Stimulated activated CD4-positive, alpha-beta T cell treated with anti-CD3 and anti-CD28 coated beads, Interleukin-15, amount 100 ng/mL, for 1 hour (primary cell): ENCODE measurements around the gene TARS1.

ENCODE experiments used
- DNase-seq, 2 donors: peaks; one replicate each; pipeline ENCODE4 v3.0.0-alpha.2; 2020; ENCODE audit warnings: low read depth in 1 of 2, low spot score in 1 of 2

TARS1 gene

GRCh38 chr5:33438996-33439395, 1.8 kb upstream of the TARS1 start:
- no peak for DNase-seq

GRCh38 chr5:33439905-33440481, 772 bp upstream of the TARS1 start:
- no peak for DNase-seq

GRCh38 chr5:33441241-33442177, 744 bp downstream of the TARS1 start:
- no peak for DNase-seq

DNA sequence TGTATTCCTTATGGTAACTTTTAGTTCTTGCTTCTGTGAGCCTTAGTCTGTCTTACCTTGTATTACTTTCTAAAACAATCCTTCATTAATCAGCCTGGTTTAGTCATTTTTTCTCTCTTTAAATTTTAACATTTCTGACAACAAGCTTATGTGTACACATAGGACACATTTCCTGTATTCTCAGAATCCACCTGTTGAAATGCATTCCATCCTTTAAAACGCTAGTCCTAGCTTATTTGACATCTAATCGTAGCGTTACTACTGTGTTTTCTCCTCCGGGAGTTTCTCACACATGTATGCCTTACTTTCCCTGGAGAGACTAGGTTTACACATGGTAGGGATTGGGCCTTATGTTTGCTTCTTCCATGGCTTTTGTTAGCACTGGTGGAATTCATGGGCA, 3.8 kb downstream of the TARS1 start:
- DNase-seq, result no peak

DNA sequence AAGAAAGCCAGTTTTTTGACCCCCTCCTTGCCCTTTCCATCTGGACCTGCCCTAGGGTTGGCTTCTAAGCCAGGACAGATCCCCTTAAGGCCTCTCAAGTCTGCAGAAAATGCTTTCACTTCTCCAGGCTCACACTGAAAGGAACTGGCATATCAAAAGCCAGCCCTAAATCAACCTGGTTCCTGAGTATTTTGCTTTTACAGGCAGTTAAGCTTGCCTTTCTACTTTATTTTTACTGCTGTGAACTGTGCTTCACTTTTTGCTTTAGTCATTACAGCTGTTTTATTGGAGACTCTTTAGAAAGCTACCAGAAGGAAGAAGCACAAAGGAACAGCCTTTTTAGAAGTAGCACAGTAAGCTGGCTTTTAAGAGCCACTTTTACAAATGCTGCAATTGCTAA, 5.0 kb downstream of the TARS1 start:
- no peak for DNase-seq

- no peak for DNase-seq
Observed at GRCh38 chr5:33448118-33448517, 7.4 kb downstream of the TARS1 start.

GRCh38 chr5:33457126-33457525, 16.4 kb downstream of the TARS1 start:
- no peak for DNase-seq

DNA sequence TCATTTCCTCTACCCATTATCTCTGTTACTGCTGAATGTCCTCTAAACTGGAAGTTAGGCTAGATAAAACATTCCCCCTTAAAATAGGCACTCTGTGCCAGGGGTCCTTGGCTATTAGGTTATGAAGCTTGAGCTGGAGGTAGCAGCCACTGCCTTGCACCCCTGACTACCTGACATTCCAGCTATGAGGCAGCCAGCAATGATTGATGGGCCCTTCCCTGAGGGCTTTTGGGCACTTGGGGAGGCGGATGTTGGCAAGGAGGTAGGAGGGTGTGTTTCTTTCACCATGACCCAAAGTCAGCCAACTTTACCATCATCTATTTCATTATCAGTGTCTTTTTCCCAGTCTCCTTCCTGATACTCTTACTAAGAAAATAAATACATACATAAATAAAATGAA, 17.1 kb downstream of the TARS1 start:
- no peak for DNase-seq

DNA sequence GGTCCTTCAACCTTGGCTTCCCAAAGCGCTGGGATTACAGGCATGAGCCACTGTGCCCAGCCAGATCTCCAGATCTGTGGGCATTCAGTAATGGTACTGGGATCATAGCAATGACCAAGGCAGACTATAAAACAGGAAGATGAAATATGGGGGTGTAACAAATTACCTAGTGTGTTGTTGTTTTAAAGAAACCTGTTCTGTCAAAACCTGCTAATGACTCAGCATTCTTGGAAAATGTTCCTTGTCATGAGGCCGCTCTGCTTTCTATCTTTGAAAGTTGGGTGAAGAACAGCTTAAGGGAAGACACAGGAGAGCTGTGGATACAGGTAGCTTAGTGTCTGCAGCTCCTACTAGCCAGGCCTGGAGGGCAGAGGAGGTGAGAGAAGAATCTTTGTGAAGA, 19.4 kb downstream of the TARS1 start:
- DNase-seq, result no peak

- no peak for DNase-seq
Observed at GRCh38 chr5:33462456-33462855, 21.7 kb downstream of the TARS1 start.

DNA sequence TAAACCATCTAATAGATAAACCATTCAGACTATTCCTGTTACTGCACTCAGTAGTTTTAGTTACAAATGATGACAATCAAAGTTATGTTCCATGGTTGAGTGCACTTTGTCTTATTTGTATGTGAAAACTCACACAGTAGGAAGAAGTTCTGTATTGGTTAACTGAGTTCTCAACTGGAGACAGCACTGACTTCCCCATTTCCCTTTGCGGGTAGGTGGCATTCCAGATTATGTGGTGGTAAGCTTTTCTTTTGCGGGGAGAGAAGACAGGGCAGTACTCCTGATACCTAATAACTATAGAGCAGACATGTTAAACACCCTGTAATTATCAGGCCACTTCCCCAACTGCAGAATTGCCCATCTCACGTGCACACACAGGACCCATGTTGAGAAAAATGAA, 24.4 kb downstream of the TARS1 start:
- no peak for DNase-seq

GRCh38 chr5:33468775-33469435, 28.1 kb downstream of the TARS1 start:
- DNase-seq, result no peak

DNA sequence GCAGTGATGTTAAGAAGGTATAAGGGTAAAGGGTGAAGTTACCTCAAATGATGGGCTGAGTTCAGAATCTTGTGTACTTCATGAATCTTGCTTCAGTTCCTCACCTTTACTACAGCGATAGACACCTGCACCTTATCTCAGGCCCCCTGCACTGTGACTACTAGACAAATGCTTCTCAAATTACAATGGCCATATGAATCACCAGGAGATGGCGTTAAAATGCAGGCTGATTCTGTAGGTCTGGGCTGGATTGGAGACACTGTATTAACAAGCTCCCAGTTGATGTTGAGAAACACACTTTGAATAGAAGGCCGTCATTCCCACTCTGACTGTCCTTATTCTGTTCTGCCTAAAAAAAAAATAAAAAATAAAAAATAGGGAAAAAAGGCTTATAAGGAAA, 29.8 kb downstream of the TARS1 start:
- DNase-seq, result no peak

DNA sequence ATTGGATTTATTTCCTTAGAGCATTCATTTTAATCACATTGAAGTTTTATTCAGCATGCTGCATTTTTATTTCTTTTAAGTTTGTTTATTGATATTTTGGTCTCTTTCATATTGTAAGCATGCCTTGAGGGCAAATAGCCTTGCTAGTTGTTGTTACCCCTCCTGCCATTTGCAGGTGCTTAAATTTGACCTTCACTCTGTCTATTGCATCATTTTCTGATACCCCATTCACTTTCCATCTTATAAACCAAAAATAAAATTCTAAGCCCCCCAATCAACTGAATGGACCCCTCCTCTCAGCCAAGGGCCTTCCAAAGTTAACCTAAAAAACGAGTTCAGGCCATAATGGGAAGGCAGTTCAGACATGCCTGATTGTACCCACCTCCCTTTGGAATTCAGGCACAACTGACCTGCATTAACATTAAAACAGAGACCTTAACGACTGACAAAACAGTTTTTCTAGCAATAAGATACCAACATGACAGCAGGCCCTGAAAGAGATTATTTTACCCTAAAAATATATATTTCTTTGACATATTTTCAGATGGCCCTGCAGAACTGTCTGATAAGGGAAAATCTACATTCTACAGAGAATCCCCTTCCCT, 32.1 kb downstream of the TARS1 start:
- DNase-seq, result no peak

DNA sequence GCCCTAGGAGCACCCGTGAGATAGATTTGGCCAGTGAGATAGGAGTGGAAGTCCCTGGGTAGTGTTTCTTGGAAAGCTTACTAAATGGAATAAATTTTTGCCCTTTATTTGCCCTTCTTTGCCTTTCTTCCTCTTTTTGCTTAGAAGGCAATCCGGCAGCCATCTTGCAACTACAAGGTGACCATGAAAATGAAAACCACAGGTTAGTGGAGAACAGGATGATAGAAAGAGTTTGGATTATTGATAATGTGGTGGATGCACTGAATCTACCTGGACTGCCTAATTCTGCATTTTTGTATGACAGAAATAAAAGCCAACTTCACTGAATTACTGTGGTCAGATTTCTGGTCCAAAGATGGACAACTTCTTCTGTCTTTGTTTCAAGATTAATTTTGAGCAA, 33.2 kb downstream of the TARS1 start:
- no peak for DNase-seq

- DNase-seq, result no peak
Observed at GRCh38 chr5:33474931-33475499, 34.2 kb downstream of the TARS1 start.

GRCh38 chr5:33475706-33476105, 34.9 kb downstream of the TARS1 start:
- no peak for DNase-seq

- DNase-seq, result no peak
Observed at GRCh38 chr5:33476992-33477391, 36.2 kb downstream of the TARS1 start.

GRCh38 chr5:33477816-33478215, 37.1 kb downstream of the TARS1 start:
- no peak for DNase-seq

- DNase-seq, result no peak
Observed at GRCh38 chr5:33479311-33479710, 38.5 kb downstream of the TARS1 start.

GRCh38 chr5:33480876-33481275, 40.1 kb downstream of the TARS1 start:
- DNase-seq, result no peak
